ENCODE results near the gene TLE4.

GRCh38 chr9:79637177-79637925 is 65.6 kb downstream of the TLE4 start:
- TF ChIP-seq ZBTB40 (IDR thresholded peaks at IDR 0.05; ENCODE audit: borderline replicate concordance) (no peak), TAF1 (IDR thresholded peaks at IDR 0.05; ENCODE audit: borderline replicate concordance, low read depth, low read length) (no peak), CHD2 (IDR thresholded peaks at IDR 0.05; ENCODE audit: borderline replicate concordance, low read depth, low read length) (no peak), CREB1 (IDR thresholded peaks at IDR 0.05; ENCODE audit: low read depth) (no peak), FOXM1 (IDR thresholded peaks at IDR 0.05; ENCODE audit: low read depth, low read length) (no peak), POLR2AphosphoS2 (IDR thresholded peaks at IDR 0.05; ENCODE audit: low read depth, low read length) (no peak), CEBPB (IDR thresholded peaks at IDR 0.05; ENCODE audit: borderline replicate concordance in 1 of 2, low read depth in 2 of 2, low read length in 2 of 2) (no peak), TCF12 (IDR thresholded peaks at IDR 0.05; ENCODE audit: low read depth, low read length) (0 out of 2 replicates have a peak, but pooled peaks have one; percentile 28), CBX3 (IDR thresholded peaks at IDR 0.05; ENCODE audit: borderline replicate concordance, low read depth) (no peak), PRDM15 (CRISPR knock-in tag; IDR thresholded peaks at IDR 0.05) (no peak), CTCF (IDR thresholded peaks at IDR 0.05 in 2 of 3, conservative IDR thresholded peaks at IDR 0.05 in 1 of 3; ENCODE audit: control insufficient read depth in 2 of 3, extremely low read depth in 1 of 3, insufficient read depth in 1 of 3, low read depth in 3 of 3, low read length in 3 of 3) (no peak), NBN (IDR thresholded peaks at IDR 0.05) (no peak), POLR2A (IDR thresholded peaks at IDR 0.05; ENCODE audit: low read depth, low read length) (no peak)
